HEK293 (cell line): Measurements from ENCODE around the gene FNTB.

ENCODE experiments used
- HOXA7 ChIP-seq: sonication (generic); formaldehyde crosslinking; IDR thresholded peaks from 2 replicates; pipeline ENCODE4 v1.8.1; 2022; ENCODE audit warnings: missing genetic modification reagents, borderline replicate concordance
- RBAK ChIP-seq: fragments of 450-650 bp; formaldehyde crosslinking; IDR thresholded peaks from 2 replicates; pipeline ENCODE4 v1.5.1; 2016; ENCODE audit warnings: missing biosample characterization, missing genetic modification characterization
- SETDB1 ChIP-seq: IDR thresholded peaks from one replicate; pipeline ENCODE4 v1.6.1; 2017; ENCODE audit warnings: mild to moderate bottlenecking, low read length, moderate library complexity, mixed read lengths; ENCODE audit not compliant: insufficient read length
- SP2 ChIP-seq: fragments of 450-650 bp; formaldehyde crosslinking; IDR thresholded peaks from 2 replicates; pipeline ENCODE4 v1.5.1; 2016; ENCODE audit warnings: missing biosample characterization, missing genetic modification characterization
- YY1 ChIP-seq: fragments of 450-650 bp; formaldehyde crosslinking; IDR thresholded peaks from 2 replicates; pipeline ENCODE4 v1.5.1; 2018; ENCODE audit warnings: missing biosample characterization, missing genetic modification characterization
- ZNF23 ChIP-seq: fragments of 450-650 bp; formaldehyde crosslinking; IDR thresholded peaks from 2 replicates; pipeline ENCODE4 v1.5.1; 2016; ENCODE audit warnings: missing biosample characterization, missing genetic modification characterization, borderline replicate concordance
- ZNF274 ChIP-seq, 2 experiments: fragments of 200-500 bp in 1 of 2; fragments of 450-650 bp in 1 of 2; sonication (Bioruptor generic) in 1 of 2; formaldehyde crosslinking in 1 of 2; IDR thresholded peaks; 2 replicates each; pipeline versions ENCODE4 v1.5.1 to v1.6.1; 2014 to 2016; ENCODE audit warnings: borderline replicate concordance in 1 of 2, inconsistent platforms in 1 of 2, low read length in 1 of 2, missing biosample characterization in 1 of 2, missing genetic modification characterization in 1 of 2
- ZNF292 ChIP-seq: fragments of 450-650 bp; formaldehyde crosslinking; IDR thresholded peaks from 2 replicates; pipeline ENCODE4 v1.5.1; 2016; ENCODE audit warnings: low read depth, missing biosample characterization, missing genetic modification characterization, borderline replicate concordance
- ZNF544 ChIP-seq: fragments of 450-650 bp; formaldehyde crosslinking; IDR thresholded peaks from 2 replicates; pipeline ENCODE4 v1.5.0; 2017; ENCODE audit warnings: missing biosample characterization, missing genetic modification characterization
- ZNF707 ChIP-seq: fragments of 450-650 bp; formaldehyde crosslinking; IDR thresholded peaks from 2 replicates; pipeline ENCODE4 v1.5.1; 2016; ENCODE audit warnings: missing biosample characterization, missing genetic modification characterization
- TF ChIP-seq, protein P1 (sequence below): fragments of 450-650 bp; formaldehyde crosslinking; IDR thresholded peaks from 2 replicates; pipeline ENCODE4 v1.5.1; 2016; ENCODE audit warnings: missing biosample characterization, missing genetic modification characterization
- TF ChIP-seq, protein P2 (sequence below): fragments of 450-650 bp; formaldehyde crosslinking; optimal IDR thresholded peaks from 2 replicates; pipeline ENCODE3; 2016; ENCODE audit warnings: missing biosample characterization, mild to moderate bottlenecking, missing genetic modification characterization
- TF ChIP-seq, protein P3 (sequence below): fragments of 450-650 bp; formaldehyde crosslinking; IDR thresholded peaks from 2 replicates; pipeline ENCODE4 v1.5.1; 2016; ENCODE audit warnings: missing biosample characterization, missing genetic modification characterization
- TF ChIP-seq, protein P4 (sequence below): fragments of 450-650 bp; formaldehyde crosslinking; IDR thresholded peaks from 2 replicates; pipeline ENCODE4 v1.5.1; 2017; ENCODE audit warnings: missing biosample characterization, missing genetic modification characterization

DNA sequence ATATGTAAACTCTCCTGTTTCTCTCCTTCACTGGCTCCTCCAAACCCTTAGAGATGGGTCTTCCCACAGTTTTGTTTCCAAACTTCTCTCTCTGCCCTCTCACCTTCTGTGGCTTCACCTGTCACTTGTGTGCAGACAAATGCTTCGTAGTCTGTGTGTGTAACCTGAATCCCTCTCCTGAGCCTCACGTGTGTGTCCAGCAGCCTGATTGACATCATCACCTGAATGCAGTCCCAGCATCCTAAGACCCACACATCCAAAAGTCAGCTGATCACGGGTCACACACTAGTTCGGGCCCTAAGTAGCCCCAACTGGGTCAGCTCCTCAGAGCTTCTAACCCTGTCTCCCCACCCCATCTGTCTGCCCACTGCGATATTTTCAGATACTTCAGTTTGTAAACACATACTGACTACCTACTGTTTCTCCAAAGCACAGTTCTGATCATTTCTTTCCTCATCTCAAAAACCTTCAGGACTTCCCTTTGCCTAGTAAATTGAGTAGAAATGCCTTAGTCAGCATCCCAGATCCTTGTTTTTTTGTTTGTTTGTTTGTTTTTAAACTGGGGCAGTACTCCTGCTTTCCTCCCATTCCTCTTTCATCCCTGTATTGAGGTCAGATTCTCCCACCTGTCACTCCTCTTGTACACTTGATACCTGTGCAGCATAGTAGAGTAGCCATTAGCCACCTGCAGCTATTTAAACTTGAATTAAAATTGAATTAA lies 23.7 kb downstream of the FNTB start:
- TF ChIP-seq HOXA7 (CRISPR knock-in tag) = no peak
- no peak for TF ChIP-seq SP2 (tag by site-specific recombination)
- TF ChIP-seq, protein P1, sequence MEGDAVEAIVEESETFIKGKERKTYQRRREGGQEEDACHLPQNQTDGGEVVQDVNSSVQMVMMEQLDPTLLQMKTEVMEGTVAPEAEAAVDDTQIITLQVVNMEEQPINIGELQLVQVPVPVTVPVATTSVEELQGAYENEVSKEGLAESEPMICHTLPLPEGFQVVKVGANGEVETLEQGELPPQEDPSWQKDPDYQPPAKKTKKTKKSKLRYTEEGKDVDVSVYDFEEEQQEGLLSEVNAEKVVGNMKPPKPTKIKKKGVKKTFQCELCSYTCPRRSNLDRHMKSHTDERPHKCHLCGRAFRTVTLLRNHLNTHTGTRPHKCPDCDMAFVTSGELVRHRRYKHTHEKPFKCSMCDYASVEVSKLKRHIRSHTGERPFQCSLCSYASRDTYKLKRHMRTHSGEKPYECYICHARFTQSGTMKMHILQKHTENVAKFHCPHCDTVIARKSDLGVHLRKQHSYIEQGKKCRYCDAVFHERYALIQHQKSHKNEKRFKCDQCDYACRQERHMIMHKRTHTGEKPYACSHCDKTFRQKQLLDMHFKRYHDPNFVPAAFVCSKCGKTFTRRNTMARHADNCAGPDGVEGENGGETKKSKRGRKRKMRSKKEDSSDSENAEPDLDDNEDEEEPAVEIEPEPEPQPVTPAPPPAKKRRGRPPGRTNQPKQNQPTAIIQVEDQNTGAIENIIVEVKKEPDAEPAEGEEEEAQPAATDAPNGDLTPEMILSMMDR (tag by site-specific recombination) = no peak
- TF ChIP-seq, protein P2, sequence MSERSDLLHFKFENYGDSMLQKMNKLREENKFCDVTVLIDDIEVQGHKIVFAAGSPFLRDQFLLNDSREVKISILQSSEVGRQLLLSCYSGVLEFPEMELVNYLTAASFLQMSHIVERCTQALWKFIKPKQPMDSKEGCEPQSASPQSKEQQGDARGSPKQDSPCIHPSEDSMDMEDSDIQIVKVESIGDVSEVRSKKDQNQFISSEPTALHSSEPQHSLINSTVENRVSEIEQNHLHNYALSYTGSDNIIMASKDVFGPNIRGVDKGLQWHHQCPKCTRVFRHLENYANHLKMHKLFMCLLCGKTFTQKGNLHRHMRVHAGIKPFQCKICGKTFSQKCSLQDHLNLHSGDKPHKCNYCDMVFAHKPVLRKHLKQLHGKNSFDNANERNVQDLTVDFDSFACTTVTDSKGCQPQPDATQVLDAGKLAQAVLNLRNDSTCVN = no peak
- TF ChIP-seq ZNF292 (tag by site-specific recombination) = no peak
- TF ChIP-seq RBAK = no peak
- TF ChIP-seq ZNF707 (tag by site-specific recombination) = no peak
- TF ChIP-seq, protein P3, sequence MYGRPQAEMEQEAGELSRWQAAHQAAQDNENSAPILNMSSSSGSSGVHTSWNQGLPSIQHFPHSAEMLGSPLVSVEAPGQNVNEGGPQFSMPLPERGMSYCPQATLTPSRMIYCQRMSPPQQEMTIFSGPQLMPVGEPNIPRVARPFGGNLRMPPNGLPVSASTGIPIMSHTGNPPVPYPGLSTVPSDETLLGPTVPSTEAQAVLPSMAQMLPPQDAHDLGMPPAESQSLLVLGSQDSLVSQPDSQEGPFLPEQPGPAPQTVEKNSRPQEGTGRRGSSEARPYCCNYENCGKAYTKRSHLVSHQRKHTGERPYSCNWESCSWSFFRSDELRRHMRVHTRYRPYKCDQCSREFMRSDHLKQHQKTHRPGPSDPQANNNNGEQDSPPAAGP (tag by site-specific recombination) = no peak
- no peak for TF ChIP-seq ZNF274 (IDR thresholded peaks at IDR 0.05; ENCODE audit: low read length)
- TF ChIP-seq ZNF274 (tag by site-specific recombination; IDR thresholded peaks at IDR 0.05; ENCODE audit: borderline replicate concordance) = no peak
- TF ChIP-seq, protein P4, sequence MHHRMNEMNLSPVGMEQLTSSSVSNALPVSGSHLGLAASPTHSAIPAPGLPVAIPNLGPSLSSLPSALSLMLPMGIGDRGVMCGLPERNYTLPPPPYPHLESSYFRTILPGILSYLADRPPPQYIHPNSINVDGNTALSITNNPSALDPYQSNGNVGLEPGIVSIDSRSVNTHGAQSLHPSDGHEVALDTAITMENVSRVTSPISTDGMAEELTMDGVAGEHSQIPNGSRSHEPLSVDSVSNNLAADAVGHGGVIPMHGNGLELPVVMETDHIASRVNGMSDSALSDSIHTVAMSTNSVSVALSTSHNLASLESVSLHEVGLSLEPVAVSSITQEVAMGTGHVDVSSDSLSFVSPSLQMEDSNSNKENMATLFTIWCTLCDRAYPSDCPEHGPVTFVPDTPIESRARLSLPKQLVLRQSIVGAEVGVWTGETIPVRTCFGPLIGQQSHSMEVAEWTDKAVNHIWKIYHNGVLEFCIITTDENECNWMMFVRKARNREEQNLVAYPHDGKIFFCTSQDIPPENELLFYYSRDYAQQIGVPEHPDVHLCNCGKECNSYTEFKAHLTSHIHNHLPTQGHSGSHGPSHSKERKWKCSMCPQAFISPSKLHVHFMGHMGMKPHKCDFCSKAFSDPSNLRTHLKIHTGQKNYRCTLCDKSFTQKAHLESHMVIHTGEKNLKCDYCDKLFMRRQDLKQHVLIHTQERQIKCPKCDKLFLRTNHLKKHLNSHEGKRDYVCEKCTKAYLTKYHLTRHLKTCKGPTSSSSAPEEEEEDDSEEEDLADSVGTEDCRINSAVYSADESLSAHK (tag by site-specific recombination) = no peak
- no peak for TF ChIP-seq YY1 (tag by site-specific recombination)
- TF ChIP-seq ZNF23 (tag by site-specific recombination) = no peak
- no peak for TF ChIP-seq ZNF544
- no peak for TF ChIP-seq SETDB1
